GM19025 (cell line): Measurements from ENCODE around the gene RFC5.

ENCODE experiments used
- ATAC-seq: cut with Tn5 transposase; IDR thresholded peaks from one replicate; pipeline ENCODE4 v1.9.1; 2021; ENCODE audit warnings: mild to moderate bottlenecking, low read depth, moderate library complexity; ENCODE audit not compliant: unreplicated experiment

Gene RFC5

DNA sequence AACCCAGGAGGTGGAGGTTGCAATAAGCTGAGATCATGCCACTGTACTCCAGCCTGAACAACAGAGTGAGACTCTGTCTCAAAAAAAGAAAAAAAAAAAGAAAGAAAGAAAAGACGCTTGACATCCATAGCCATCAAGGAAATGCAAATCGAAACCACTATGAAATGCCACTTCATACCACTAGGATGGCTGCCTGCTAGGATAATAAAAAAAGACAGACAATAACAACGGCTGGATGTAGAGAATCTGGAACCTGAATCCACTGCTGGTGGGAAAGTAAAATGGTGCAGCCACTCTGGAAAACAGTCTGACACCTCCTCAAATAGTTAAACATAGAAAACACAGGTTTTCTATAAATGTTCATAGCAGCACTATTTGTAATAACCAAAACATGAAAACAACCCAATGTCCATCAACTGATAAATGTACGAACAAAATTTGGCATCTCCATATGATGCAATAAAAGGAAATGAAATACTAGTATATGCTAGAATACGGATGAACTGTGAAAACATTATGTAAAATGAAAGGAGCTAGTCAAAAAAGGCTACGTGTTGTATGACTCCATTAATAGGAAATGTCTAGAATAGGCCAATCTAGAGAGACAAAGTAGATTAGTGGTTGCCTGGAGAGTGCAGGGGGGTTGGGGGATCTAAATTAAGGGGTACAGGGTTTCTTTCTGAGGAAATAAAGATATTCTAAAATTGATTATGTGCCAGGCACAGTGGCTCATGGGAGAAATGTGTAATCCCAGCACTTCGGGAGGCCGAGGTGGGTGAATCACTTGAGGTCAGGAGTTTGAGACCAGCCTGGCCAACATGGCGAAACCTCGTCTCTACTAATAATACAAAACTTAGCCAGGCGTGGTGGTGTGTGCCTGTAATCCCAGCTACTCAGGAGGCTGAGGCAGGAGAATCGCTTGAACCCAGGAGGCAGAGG is 34.7 kb downstream of the RFC5 start:
- ATAC-seq: no peak

DNA sequence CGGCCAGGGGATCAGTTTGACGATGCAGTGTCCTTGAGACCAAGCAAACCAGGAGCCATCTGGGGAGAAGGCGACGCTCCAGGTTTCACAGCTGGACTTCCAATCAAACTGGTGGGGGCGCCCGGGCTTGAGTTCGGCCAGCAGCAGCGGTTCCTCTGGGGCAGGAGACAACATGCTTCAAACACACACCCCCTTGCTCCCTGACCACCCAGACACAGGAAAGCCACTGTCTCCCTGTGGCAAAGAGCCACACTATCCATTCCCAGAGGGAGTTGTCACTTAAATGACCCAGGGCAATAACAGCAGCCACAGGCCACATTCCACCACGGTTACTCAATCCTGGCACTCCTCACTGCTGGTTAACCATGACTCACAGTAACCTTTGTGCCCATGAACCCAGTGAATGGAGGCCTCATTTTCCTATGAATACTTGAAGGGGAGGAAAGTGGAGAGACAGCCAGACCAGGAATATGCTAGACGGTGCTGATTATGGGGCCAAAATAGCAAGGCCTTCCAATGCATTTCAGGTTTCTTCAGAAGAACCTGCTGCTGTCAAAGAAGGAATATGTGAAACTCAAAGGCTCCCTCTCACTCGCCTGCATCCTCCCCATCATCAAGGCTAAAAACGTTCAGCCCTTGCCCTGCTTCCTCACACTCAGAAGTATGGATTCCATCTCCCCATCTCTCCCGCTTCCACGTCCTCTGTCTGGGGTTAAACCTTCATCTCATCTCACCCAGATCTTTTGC is 36.0 kb downstream of the RFC5 start:
- ATAC-seq: no peak

DNA sequence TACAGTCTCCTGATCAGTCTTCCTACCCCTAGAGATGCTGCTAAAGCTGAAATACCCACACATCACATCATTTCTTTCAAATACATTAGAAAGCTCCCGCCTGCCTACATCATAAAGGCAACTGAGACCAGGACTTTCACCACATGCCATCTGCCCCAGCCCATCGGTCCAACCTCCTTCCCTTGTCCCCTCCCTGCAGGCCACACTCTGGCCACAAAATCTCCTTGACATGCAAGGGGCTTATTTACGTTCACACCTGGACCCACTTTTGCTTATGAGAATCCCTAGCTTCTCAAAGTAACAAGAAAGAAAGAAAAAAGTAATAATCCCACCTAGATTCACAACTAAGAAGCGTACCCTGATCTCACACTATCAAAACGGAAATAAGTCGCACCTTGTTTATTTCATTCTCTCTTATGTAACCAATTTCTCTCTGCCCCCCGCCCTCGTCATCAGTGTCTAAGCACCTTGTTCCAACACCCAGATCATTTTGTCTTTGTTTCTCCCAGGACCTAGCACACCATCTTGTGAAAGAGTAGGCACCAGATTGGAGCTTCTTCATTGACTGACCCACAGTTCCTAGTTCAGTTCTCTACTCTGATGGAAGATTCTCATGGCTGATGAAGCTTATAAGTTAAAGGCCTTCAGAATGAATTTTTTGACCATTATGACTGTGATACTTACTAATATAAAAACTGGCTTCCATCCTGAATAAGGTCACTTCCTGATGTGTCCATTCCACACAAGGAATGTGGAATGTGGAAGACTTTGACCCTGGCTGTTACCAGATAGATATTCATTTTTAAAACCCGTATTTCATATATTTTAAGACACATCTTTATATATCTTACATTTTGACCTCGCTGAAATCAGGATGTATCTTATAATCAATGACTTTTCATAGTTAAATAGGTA is 36.8 kb downstream of the RFC5 start:
- no peak for ATAC-seq

DNA sequence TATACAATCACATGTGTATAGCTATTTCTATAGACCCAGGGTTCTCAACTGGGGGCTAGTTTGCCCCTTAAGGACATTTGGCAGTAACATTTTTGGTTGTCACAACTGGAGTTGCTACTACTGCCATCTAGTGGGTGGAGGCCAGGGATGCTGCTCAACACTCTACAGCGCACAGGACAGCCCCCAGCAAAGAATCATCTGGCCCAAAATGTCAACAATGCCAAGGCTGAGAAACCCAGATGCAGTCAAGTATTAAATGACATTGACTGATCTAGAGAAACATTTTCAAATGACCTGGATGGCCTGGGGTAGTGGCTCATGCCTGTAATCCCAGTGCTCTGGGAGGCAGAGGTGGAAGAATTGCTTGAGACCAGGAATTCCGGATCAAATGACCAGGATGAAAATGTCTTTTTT is 38.6 kb downstream of the RFC5 start:
- ATAC-seq: no peak

DNA sequence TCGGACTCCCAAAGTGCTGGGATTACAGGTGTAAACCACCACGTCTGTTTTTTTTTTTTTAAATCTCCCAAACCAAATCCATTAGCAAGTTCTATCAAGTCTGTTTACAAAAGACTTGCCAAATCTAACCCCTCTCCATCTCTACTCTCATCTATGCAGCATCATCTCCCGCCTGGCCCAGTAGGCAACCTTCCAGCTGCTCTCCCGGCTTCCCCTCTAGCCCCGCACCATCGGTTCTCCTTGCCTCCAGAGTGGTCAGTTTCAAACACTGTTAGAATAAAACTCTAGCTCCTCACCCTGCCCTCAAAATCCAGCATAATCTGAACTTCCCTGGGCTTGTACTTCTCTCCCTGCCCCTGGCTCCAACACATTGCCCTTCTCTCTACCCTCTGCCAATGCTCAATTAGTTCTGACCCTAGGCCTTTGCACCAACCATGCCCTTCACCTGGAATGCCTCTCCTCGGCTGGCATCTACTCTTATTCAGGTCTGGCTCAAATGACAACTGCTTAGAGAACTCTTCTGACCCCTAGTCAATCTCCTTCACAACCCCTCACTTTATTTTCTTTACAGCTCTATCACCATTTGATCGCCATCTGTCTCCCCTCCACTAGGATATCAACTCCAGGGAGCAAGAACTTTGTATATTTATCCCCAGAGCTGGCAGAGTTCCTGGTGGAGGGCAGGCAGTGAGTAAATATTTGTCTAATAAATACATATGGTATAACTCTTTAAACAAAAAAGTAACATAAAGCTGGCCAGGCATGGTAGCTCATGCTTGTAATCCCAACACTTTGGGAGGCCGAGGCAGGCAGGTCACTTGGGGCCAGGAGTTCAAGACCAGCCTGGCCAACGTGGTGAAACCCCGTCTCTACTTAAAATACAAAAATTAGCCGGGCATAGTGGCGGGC is 39.6 kb downstream of the RFC5 start:
- no peak for ATAC-seq

DNA sequence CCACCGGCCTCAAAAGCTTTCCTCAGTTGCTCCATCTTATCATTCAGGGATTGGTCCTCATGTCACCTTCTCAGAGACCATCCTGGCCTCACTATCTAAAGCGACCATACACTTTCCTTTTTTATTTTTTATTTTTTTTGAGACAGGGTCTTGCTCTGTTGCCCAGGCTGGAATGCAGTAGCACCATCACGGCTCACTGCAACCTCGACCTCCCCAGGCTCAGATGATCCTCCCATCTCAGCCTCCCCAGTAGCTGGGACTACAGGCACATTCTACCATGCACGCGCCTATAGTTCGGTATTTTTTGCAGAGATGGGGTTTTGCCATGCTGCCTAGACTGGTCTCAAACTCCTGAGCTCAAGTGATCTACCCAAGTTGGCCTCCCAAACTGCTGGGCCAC is 41.7 kb downstream of the RFC5 start:
- no peak for ATAC-seq

DNA sequence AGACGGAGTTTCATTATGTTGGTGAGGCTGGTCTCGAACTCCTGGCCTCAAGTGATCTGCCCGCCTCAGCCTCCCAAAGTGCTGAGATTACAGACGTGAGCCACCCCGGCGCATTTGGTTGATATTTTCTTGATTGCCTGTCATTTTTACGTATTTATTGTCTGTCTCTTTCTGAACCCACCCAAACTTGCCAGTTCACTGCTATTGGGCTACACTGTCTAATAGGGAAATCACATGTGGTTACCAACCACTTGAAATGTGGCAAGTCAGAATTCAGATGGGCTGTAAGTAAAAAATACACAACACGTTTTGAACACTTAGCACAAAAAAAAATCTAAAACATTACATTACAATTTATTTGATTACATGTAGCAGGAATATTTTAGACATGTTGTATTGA is 42.4 kb downstream of the RFC5 start:
- ATAC-seq: no peak

DNA sequence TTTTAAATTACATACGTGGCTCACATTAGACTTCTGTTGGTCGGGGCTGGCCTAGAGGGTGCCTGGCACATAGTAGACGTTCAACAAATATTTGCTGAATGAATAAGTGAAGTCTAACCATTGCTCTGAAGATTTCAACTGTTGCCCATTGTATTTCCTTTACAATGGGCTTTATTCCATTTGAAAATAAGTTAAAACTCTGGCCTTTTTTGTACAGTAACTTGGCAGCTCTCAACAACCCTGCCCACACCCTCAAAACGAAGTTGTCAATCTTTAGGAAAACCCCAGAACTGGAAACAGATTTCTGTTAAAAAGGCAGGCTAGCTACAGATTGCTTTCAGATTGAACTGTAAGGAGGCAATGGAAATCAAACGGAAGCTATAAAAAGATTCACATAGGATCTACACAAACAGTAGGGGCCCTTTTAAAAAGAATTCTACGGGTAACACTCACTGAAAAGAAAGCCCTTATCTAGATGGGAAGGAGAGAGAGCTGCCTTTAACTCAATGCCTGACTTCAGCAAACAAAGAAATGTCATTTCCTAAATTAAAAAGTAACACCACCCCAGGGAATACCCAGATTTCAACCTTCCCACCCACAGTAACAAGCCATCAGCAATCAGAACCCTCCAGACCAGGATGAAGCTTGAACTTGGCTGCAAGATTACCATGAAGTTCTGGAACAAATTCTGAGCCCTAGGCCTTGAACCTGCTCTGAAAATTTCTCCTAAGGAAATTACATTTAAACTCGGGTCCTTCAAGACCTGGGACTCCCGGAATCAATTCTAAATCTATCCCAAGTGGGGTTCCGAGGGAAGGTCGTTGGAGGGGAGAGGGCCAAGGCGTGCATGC is 43.1 kb downstream of the RFC5 start:
- no peak for ATAC-seq

DNA sequence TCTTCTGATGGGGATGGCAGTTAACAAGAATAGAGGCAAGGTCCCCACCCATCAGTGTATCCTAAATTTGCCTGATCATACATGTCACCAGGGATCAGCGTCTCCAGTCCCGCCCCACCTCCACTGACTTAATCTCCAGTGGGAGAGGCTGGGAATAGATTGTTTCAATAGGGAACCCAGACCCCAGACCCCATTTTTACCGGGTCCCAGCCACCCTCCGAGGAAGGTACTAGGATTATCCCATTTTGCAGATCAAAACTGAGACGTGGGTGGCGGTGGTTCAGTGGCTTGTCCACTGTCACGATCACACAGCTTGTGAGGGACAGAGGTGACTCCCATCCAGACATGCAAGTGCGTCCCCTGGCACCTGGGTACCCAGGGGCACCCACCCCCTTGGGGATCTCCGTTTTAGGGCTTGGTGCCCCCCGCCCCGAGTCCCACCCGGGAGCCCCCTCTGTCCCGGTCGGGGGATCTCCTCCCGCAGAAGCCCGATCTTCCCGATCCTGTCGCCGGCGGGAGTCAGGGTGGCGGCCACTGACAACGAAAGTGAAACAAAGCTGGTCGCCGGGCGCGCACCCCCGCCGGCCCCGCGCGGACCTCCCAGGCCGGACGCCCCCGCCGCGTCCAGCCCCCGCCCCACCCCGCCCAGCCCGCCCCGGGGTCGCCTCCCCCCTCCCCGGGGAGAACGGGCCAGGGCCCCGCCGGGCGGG is 44.0 kb downstream of the RFC5 start:
- ATAC-seq: peak; percentile 64

DNA sequence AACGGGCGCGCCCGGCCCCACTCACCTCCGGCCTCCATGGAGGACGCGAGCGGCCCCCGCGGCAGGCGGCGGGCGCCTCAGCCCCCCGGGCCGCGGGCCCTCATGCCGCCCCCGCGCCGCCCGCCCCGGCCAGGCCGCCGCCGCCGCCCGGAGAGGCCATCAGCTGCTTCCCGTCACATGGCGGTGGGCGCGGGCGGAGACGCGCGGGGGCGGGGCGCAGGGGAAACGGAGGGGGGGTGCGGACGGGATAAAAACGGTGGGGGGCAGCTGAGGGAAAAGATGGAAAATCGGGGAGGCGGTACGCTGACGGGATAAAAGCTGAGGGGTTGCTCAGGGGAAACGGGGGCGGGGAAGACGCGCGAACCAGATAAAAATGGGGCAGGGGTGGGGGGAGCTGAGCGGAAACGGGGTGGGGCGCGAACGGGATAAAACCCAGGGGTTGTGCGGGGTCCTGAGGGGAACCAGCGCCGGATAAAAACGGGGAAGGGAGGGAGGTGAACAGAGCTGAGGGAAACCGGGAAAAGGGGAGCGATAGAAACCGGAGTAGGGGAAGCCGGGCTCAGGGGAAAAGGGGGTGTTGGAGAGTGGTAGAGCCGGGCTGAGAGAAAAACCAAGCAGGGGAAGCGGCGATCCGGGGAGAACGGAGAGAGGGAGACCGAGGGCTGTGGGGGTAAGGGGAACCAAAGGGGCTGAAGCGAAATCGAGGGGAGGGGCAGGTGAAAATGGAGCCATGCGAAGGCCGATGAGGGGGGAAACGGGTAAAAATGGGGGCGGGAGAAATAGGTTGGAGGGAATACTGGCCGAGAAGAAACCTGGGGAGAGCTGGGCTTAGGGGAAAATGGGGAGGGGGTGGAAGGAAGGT is 44.7 kb downstream of the RFC5 start, which contains the start of gene WSB2:
Gene WSB2 (minus strand): TSS at position 169 of the 862 bp plus-strand sequence. CDS start 131 bp downstream, at position 38.
- peak; percentile 58 for ATAC-seq

DNA sequence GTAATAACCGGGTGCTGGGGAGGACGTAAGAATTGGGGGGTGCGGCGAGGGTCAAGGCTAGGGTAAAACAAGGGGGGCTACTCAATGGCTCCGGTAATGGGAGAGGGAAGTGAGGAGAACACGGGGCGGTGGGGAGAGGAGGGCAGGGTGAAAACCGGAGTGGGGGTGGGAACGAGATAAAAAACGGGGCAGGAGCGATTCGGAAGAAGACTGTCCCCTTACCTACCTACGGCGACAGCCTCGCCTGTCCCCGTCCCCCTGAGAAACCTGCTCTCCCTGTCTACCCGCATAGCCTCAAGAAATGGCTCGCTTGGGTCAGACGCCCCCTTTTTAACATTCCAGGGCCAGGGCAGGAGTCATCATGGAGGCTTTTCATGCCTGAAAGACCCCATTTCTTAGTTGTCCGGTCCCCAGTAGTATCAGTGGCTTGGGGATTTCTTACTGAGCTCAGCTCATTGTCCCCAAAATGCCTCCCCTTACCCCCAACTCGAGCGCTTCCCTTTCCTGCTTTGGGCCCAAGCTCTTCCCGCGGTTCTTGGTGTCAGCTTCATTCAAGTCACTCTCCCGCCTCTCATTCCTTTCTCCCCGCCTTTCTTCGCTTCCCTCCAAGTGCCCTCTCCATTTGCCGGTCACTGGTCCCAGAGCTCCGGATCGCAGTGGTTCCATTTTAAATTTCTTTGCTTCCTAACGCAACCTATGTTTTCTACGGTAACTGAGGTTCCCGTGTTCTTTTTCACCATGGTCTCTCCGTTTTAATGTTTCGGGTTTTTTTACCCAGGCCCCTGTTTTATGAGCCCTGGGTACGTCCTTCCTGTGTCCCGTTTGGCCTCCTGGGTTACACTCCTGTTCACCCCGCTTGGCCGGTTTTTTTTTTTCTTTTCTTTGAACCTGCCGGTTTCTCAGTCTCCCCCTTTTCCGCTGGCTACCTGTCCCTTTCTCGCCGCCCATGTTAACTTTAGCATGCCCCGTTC is 45.7 kb downstream of the RFC5 start:
- ATAC-seq: no peak

DNA sequence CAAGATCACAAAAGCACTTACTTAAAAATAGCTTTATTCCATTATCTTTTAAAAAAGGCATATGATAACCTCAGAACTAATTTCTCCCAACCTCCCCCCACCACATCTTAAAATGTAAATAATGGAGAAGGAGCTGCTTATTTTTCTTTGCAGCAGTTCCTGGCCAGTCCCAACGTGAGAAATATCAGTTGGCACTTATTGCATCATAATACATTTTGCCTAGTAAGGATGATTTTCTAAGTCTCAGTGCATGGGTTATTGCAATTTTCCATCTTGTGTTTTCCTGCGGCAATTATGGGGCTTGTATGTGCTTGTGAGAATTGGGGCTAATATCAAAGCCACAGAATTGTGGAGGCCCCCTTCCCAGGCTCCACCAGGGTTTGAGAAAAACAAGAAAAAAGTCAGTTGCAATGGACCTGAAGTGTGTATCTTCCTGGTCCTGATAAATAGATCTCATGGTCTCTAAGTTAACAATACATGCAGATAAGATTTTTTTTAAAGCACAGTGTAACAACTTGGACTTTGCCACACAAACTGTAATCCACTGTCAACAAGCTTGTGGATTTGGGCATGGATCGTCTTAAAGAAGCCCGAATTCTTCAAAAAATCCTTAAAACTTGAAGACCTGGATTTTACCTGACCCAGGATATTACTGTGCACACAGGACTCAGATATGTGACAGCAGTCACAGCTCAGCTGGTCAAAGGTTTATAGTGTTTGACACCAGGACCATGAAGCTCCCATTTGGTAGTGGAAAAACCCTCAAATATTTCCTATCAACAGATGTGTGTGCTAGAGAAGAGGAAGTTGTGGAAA is 47.3 kb downstream of the RFC5 start:
- ATAC-seq: no peak

DNA sequence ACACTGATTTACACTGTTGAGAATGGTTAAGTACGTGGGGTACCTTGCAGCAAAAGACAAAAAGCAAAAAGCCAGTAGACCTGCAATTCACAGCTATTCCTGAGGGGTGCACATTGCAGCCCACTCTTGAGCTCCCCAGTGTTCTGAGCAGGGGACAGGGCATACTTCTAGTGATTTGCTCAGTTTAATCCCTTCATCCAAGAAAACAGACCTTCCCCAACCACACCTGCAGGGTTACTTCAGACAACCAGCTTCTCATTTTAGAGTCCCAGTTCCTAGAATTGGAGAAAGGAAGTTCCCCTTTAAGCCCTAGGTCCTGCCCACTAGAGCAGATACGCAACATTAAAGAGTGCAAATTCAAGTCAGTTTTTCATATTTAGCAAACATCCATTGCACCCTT is 48.1 kb downstream of the RFC5 start:
- no peak for ATAC-seq

DNA sequence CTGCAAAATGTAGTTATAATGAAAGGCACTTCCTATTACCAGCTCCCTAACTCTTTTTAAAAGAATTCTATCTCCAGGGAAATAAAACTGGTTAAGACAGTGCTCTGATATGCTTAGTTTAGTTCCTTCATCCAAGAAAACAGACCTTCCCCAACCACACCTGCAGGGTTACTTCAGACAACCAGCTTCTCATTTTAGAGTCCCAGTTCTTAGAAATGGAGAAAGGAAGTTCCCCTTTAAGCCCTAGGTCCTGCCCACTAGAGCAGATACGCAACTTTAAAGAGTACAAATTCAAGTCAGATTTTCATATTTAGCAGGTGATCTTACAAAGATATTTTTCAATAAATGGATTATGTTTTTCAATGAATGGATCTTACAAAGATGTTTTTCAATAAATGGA is 48.9 kb downstream of the RFC5 start:
- ATAC-seq: no peak

DNA sequence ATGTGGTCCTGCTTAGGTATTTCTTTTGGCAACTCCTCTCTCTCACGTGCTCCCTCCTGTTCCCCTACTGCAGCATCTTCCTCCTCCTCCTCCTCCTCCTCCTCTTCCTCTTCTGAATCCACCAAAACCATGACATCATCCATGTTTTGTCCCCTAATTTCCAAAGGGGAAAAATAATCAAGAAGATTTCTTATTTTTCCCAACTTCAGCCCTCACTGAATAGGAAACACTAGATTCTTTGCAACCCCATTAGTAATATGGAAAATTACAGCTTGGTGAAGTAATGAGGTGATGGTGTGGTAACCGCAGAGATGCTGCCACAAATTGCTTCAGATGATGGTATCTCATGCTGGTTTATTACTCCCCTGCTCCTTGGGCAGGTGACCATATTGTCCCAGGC is 51.9 kb downstream of the RFC5 start:
- ATAC-seq: no peak
